Endothelial cell of umbilical vein (primary cell): ENCODE data around the gene IL17F. TPM values are rescaled to one million over a fixed set of nuclear protein-coding genes. Genes with fewer than 3 reads are reported as not detected.

Experiments
- BruUV-seq: library from RNA; stranded (reverse); fragments of 400-500 nt; replicated peaks from 2 replicates; lab custom pipeline; 2021; lab: Mats Ljungman, UMichigan
- CTCF ChIA-PET: fragments of 300-600, 350-600 bp; sonication (Branson Sonifier 250); formaldehyde crosslinking; loops from one replicate; lab custom pipeline; 2021; ENCODE audit warnings: antibody characterized with exemption, inconsistent platforms; lab: Charles Lee
- POLR2A ChIA-PET: fragments of 300-600, 350-600 bp; sonication (Branson Sonifier 250); formaldehyde crosslinking; loops from one replicate; lab custom pipeline; 2021; ENCODE audit warnings: antibody characterized with exemption, inconsistent platforms; lab: Charles Lee
- DNase-seq: peaks from one replicate; pipeline ENCODE4 v3.0.0-alpha.2; 2011; ENCODE audit warnings: low read depth, low spot score
- FAIRE-seq: peaks from 2 replicates; lab custom pipeline; 2011; peaks lifted over from hg19 to GRCh38; lab: Jason Lieb, UNC
- H2AFZ ChIP-seq: 2 replicates; pipeline ENCODE4 v1.6.0; 2012; ENCODE audit warnings: low read depth, low read length, control low read depth, inconsistent platforms
- H3K27ac ChIP-seq: 2 replicates; pipeline ENCODE4 v1.5.1; 2011; ENCODE audit warnings: low read depth, mild to moderate bottlenecking, control low read depth, low read length, moderate library complexity; ENCODE audit not compliant: insufficient read depth
- H3K27me3 ChIP-seq, 2 experiments: 2 replicates each; pipeline versions ENCODE4 v1.6.0 to v1.6.1; 2011; ENCODE audit warnings: low read length in 2 of 2, mixed read lengths in 1 of 2; ENCODE audit not compliant: control insufficient read depth in 2 of 2, insufficient read depth in 2 of 2
- H3K36me3 ChIP-seq, 2 experiments: 2 replicates in 1 of 2; 3 replicates in 1 of 2; pipeline ENCODE4 v1.5.1; 2011; ENCODE audit warnings: low read length in 2 of 2, mild to moderate bottlenecking in 1 of 2, moderate library complexity in 1 of 2; ENCODE audit not compliant: control insufficient read depth in 2 of 2, insufficient read depth in 2 of 2; ENCODE audit errors: extremely low read depth in 1 of 2
- H3K4me1 ChIP-seq: 3 replicates; pipeline ENCODE4 v1.5.1; 2011; ENCODE audit warnings: mild to moderate bottlenecking, low read length; ENCODE audit not compliant: control insufficient read depth, insufficient read depth; ENCODE audit errors: extremely low read depth
- H3K4me2 ChIP-seq: 2 replicates; pipeline ENCODE4 v1.6.1; 2011; ENCODE audit warnings: low read length, control low read depth, mixed read lengths; ENCODE audit not compliant: insufficient read depth
- H3K4me3 ChIP-seq, 3 experiments: fragments of 200-600 bp in 1 of 3; sonication (generic), shearing (Covaris generic) in 1 of 3; replicated peaks in 1 of 3; 2 replicates each; pipeline ENCODE4 v1.5.1; 2011 to 2016; ENCODE audit warnings: control low read depth in 3 of 3, low read length in 3 of 3, mild to moderate bottlenecking in 2 of 3, inconsistent platforms in 1 of 3, low read depth in 1 of 3, moderate library complexity in 1 of 3; ENCODE audit not compliant: insufficient read depth in 1 of 3
- H3K79me2 ChIP-seq: 2 replicates; pipeline ENCODE4 v1.6.0; 2012; ENCODE audit warnings: low read length, inconsistent platforms; ENCODE audit not compliant: control insufficient read depth, insufficient read depth
- H3K9ac ChIP-seq: replicated peaks from 2 replicates; pipeline ENCODE3; 2011; ENCODE audit warnings: low read length, control low read depth; ENCODE audit not compliant: insufficient read depth; ENCODE audit errors: extremely low read depth
- H3K9me1 ChIP-seq: replicated peaks from 3 replicates; pipeline ENCODE4 v1.6.0; 2011; ENCODE audit warnings: mild to moderate bottlenecking, low read length; ENCODE audit not compliant: control insufficient read depth, insufficient read depth; ENCODE audit errors: extremely low read depth
- H3K9me3 ChIP-seq: replicated peaks from 2 replicates; pipeline ENCODE4 v1.5.1; 2012; ENCODE audit warnings: low read length, inconsistent platforms; ENCODE audit not compliant: control insufficient read depth, insufficient read depth
- H4K20me1 ChIP-seq: replicated peaks from 2 replicates; pipeline ENCODE3; 2011; ENCODE audit warnings: mild to moderate bottlenecking, low read length; ENCODE audit not compliant: control insufficient read depth, insufficient read depth; ENCODE audit errors: extremely low read depth
- CTCF ChIP-seq, 2 donors: IDR thresholded peaks; 1 replicate in 1 of 2; 2 replicates in 1 of 2; pipeline ENCODE4 v1.5.1; 2011; ENCODE audit warnings: low read length in 2 of 2, mild to moderate bottlenecking in 2 of 2, moderate library complexity in 2 of 2, control low read depth in 1 of 2, inconsistent platforms in 1 of 2, low read depth in 1 of 2; ENCODE audit not compliant: insufficient read depth in 1 of 2; ENCODE audit errors: extremely low read depth in 1 of 2
- EZH2 ChIP-seq: IDR thresholded peaks from 2 replicates; pipeline ENCODE4 v1.6.1; 2012; ENCODE audit warnings: borderline replicate concordance, low read depth, mild to moderate bottlenecking, moderate library complexity, low read length, inconsistent platforms; ENCODE audit not compliant: severe bottlenecking
- FOS ChIP-seq: IDR thresholded peaks from 2 replicates; pipeline ENCODE4 v1.6.1; 2011; ENCODE audit warnings: mild to moderate bottlenecking, low read length, moderate library complexity, borderline replicate concordance; ENCODE audit not compliant: insufficient read depth
- GATA2 ChIP-seq: IDR thresholded peaks from 2 replicates; pipeline ENCODE4 v1.7.0; 2011; ENCODE audit warnings: low read depth, mild to moderate bottlenecking, moderate library complexity, mixed read lengths, low read length; ENCODE audit not compliant: insufficient read length, insufficient read depth
- JUN ChIP-seq: IDR thresholded peaks from 2 replicates; pipeline ENCODE4 v1.6.1; 2011; ENCODE audit warnings: borderline replicate concordance, low read depth; ENCODE audit not compliant: insufficient read length, insufficient read depth
- MAX ChIP-seq: IDR thresholded peaks from 2 replicates; pipeline ENCODE4 v1.6.1; 2011; ENCODE audit not compliant: insufficient read depth, insufficient read length
- MYC ChIP-seq: IDR thresholded peaks from one replicate; pipeline ENCODE4 v1.6.1; 2011; ENCODE audit warnings: mild to moderate bottlenecking, low read depth, low read length
- POLR2A ChIP-seq: IDR thresholded peaks from 2 replicates; pipeline ENCODE4 v1.6.1; 2012; ENCODE audit warnings: low read depth, mild to moderate bottlenecking, control low read depth, low read length
- POLR2AphosphoS5 ChIP-seq: IDR thresholded peaks from 2 replicates; pipeline ENCODE4 v1.6.1; 2012; ENCODE audit warnings: low read depth, mild to moderate bottlenecking, control low read depth, low read length, moderate library complexity; ENCODE audit not compliant: insufficient read depth
- dilution Hi-C: fragments of 300-500 bp; cut with MboI; formaldehyde crosslinking; loops from one replicate; pipeline ENCODE4 v1.15.0; 2019; ENCODE audit warnings: low sequenced_read_pairs; ENCODE audit not compliant: extremely low pct_ligation_motif_present
- intact Hi-C: fragments of 100-400 bp; cut with micrococcal nuclease; formaldehyde crosslinking; loops from one replicate; pipeline ENCODE4 v1.10.0; 2022
- polyA plus RNA-seq, 4 experiments: library from polyadenylated mRNA; depleted of rRNA in 3 of 4; stranded (reverse) in 3 of 4; unstranded in 1 of 4; fragments of >200 nt; gene quantifications; 2 replicates each; pipeline versions ENCODE4 v1.2.1 to v1.2.3, GENCODE V29; 2011 to 2012; ENCODE audit warnings: missing spikeins in 1 of 4
- total RNA-seq: library from RNA; stranded (reverse); gene quantifications from 2 replicates; pipeline ENCODE4 v1.2.3, GENCODE V29; 2021

The IL17F gene
- total and polyA plus RNA-seq, 2 donors (not counting 3 experiments of a cell fraction or from before 2014, with no cell fraction given) = not detected

GRCh38 chr6:52209770-52210169, 34.5 kb downstream of the IL17F start:
- no peak for DNase-seq
- no peak for FAIRE-seq
- Histone ChIP-seq H4K20me1 (no peaks in the 10 kb centered on the region), H3K9me1 (no peaks in the 10 kb centered on the region), H3K4me2 (no peak overlapping the region), H3K4me1 (no peaks in the 10 kb centered on the region), H3K4me3 (no peak overlapping the region), H3K36me3 (no peaks in the 10 kb centered on the region), H3K27ac (no peak overlapping the region), H2AFZ (no peak overlapping the region), H3K27me3 (peaks cover 0 to 2% of the 10 kb centered on the region in 2 experiments), H3K9me3 (no peaks in the 10 kb centered on the region), H3K9ac (no peak overlapping the region), H3K79me2 (no peaks in the 10 kb centered on the region)
- CTCF ChIA-PET = no interaction called here
- dilution Hi-C loops (no loop called here), intact Hi-C loops (no loop called here)
- POLR2A ChIA-PET = no interaction called here
- TF ChIP-seq FOS (no peak), POLR2A (no peak), JUN (no peak), GATA2 (no peak), MYC (no peak), CTCF (IDR thresholded peaks at IDR 0.05; ENCODE audit: extremely low read depth in 1 of 2, insufficient read depth in 1 of 2, low read depth in 1 of 2, low read length in 2 of 2) (no peak), EZH2 (no peak), MAX (no peak), POLR2AphosphoS5 (no peak)
- no TSS peak for BruUV-seq
